Activated T-helper 1 cell treated with Interleukin-2 at 50 U/mL for 16 hours (primary cell): Measurements from ENCODE around the gene ECSCR.
A peak's percentile ranks its signal among the peaks of the same experiment; 100 is the strongest.
"Not testable (repeated sequence)": the region's sequence is repeated elsewhere in the genome, so short reads cannot be mapped to it uniquely, and the experiment has no call there.

ENCODE experiments used
- DNase-seq: peaks from one replicate; pipeline ENCODE4 v3.0.0-alpha.2; 2020; ENCODE audit warnings: low read depth

The ECSCR gene

DNA sequence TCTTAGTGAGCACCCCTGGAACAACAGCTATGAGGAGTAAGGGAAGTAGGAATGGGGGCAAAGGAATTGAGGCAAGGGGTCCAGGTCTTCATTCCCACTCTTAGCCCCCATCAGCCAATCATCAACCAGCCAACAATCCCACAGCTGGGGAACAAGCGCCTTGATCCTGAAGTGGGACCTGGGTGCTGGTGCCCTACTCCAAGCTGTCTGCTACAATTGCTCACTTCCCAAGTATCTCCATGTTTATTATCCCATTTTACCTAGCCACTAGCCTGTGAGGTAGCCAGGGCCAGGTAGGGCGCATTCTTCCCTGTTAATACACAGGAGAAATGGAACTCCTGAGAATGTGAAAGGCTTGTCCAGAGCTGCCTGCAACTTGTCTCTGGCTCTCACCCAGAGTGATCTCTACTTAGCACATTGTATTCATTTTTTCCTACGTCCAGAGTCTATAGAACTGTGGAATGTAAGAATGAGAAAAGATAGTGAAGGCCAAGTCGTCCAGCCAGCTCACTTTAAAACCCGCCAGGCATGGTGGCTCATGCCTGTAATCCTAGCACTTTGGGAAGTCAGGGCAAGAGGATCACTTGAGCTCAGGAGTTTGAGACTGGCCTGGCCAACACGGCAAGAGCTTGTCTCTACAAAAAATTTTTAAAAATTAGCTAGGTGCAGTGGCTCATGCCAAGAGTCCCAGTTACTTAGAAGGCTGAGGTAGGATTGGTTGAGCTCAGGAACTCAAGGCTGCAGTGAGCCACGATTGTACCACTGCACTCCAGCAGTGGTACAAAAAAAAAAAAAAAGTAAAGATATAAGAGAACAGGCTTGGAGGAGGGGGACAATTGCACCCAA lies 17.0 kb downstream of the ECSCR start:
- DNase-seq: no peak

GRCh38 chr5:139443831-139444453 lies 18.6 kb downstream of the ECSCR start:
- no peak for DNase-seq

GRCh38 chr5:139440416-139440815 lies 22.1 kb downstream of the ECSCR start:
- DNase-seq: not testable (repeated sequence)

- peak; percentile 77 for DNase-seq
Observed at GRCh38 chr5:139439013-139439903, 23.3 kb downstream of the ECSCR start, which contains the start of gene DNAJC18. Gene DNAJC18, minus strand, starts transcription at chr5:139439525. Its CDS starts 80 bp downstream, at chr5:139439445.

DNA sequence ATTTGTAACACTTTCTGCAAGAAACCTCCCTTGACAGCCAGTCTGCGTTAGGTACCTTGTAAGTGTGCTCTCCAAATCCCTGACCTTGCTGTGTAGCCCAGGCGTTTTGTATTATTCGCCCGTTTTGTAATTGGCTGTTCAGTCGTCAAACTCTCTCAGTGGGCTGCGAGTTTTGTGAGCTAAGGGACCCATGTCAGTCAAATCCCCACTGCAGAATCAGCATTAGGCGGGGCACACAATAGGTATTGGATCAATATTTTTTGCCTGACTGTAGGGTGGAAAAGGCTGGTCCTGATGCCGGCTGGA lies 23.9 kb downstream of the ECSCR start:
- no peak for DNase-seq

- no peak for DNase-seq
Observed at GRCh38 chr5:139435676-139436075, 26.9 kb downstream of the ECSCR start.

DNA sequence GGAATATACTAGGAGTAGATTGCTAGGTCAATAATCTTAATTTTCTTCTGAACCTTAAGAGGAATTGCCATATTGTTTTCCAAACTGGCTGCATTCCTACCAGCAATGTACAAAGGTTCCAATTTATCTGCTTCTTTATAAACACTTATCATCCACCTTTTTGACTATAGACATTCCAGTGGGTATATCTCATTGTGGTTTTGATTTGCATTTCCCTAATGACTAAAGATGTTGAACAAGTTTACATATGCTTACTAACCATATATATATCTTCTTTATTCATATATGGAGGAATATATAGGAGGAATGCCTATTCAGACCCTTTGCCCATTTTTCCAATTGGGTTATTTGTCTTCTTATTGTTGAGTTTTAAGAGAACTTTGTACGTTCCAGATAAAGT lies 30.8 kb downstream of the ECSCR start:
- no peak for DNase-seq

DNA sequence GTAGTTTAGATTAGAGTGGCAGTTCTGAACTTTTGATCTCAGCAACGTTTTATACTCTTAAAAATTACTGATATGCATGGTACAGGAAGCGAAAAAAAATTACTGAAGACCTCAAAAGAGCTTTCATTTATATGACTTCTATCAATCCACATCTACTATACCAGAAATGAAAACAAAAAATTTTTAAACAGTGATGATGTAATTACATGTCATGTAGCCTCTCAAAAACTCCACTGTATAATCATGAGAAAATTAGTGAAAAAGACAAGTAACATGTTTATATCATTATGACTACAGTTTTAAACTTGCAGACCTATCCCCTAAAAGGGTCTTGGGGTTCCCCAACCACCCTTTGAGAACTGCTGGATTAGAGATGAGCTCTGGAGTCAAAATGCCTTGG lies 32.5 kb downstream of the ECSCR start:
- no peak for DNase-seq

GRCh38 chr5:139426203-139426885 lies 36.2 kb downstream of the ECSCR start:
- DNase-seq: no peak

GRCh38 chr5:139425497-139425896 lies 37.0 kb downstream of the ECSCR start:
- DNase-seq: no peak

GRCh38 chr5:139422307-139422893 lies 40.1 kb downstream of the ECSCR start:
- DNase-seq: no peak

DNA sequence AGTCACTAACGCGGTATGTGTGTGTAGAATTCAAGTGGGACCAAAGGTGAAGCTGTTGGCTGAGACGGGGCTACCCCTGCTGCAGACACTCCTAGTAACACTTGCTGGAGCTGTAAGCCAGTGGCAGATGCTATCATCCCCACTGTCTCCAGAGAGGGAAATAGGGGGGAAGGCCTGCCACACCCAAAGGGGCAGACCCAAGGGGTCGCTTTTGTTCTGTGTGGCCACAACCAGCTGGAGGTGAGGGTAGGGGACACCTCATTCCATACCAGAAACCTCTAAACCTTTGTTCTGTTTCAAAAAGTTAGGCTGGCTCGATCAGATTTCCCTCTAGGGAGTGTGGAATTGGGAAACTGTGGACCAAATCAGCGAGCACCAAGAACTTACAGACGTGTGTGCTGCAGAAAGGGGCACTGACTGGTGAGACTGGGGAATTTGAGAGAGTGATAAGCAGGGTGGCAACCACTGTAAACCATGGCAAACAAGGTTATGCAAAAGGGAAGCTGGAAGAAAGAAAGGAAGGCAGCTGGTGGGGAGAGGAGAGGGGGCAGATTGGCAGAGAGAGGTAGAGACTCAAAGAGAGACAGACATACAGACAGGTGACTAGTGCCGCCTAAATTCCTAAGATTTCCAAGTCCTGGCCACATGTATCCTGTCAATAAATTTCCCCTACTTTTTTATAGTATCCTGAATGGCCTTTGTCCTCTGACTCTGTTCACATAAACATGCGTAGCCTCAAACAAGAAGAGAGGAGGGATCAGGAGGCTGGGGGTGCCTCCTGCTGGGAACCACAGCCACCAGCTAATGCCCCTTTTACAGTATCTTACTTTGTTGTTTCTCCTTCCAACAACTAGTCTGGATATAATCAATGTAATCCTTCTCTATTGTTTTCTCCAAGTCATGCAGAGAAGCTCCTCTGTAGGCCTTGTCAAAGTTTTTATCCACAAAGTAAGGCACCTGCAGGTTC lies 43.0 kb downstream of the ECSCR start:
- DNase-seq: no peak

DNA sequence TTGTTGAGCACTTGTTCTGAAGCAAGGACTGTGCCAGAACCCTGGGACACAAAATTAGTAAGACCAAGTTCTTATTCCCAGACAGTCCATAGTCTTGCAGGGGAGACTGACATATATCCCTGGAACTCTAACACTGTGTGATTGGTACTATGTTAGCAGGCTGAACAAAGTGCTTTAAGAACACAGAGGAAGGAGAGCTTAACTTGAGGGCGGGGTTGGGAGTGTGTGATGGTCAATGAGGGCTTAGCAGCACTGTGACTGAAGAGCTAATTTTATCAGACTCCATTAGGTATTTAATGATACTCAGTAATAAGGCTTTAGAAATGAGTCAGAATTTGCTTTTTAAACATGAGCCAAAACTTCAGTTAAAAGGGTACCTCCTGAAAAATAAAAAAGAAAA lies 43.8 kb downstream of the ECSCR start:
- DNase-seq: no peak

GRCh38 chr5:139417214-139417613 lies 45.3 kb downstream of the ECSCR start:
- DNase-seq: no peak

GRCh38 chr5:139416651-139417050 lies 45.9 kb downstream of the ECSCR start:
- DNase-seq: no peak

- DNase-seq: no peak
Observed at GRCh38 chr5:139415869-139416268, 46.7 kb downstream of the ECSCR start.

DNA sequence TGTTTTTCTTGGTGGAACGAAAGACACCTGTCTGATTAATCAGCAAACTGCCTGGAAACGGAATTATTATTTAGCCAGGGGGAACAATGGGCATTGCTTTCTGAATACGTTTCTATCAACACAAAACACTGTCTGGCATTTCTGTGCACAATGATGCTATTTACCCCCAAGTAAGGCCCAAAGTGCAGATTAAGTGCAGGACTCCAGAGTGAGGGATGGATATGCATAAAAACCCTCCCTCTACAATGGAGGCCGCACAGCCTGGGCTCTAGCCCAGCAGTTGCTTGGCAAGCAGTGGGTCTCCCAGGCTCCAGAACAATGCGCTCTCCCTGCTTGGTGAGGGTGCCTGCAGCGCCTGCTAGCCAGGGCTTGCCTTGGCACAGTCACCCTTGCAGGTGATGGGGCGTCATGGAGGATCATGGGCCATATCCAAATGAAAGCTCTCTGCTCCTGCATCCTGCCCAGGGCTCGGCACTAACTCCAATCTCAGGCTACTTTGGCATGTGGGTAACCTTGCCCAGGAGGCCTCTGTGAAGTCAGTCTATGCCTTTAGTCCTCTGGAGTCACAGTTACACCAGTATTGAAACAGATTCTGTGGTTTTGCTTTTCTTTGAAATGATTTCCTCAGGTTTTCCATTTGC lies 47.2 kb downstream of the ECSCR start:
- no peak for DNase-seq

GRCh38 chr5:139414581-139415130 lies 47.9 kb downstream of the ECSCR start:
- no peak for DNase-seq

DNA sequence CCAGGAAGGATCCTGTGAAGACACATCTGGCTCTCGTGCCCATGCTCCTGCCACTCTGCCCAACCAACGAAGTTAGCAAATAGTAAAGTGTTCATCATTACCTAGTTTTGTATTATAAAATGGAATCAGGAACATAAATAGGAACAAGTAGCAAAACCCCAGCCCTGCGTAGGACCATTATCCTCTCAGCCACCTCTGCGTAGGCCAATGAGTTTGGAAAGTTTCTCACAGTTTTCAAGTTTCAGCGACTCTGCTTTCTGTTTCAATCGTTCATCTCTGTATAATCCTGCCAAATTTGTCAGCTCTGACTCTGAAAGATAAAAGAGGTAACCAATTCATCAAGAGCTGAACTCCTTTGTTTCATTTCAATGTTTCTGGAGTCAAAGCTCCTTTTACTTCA lies 48.6 kb downstream of the ECSCR start:
- no peak for DNase-seq

- no peak for DNase-seq
Observed at GRCh38 chr5:139413153-139413552, 49.4 kb downstream of the ECSCR start.
